ENCODE results near the gene COL4A2.
"Not testable (repeated sequence)": the region's sequence is repeated elsewhere in the genome, so short reads cannot be mapped to it uniquely, and the experiment has no call there.

COL4A2 gene

DNA sequence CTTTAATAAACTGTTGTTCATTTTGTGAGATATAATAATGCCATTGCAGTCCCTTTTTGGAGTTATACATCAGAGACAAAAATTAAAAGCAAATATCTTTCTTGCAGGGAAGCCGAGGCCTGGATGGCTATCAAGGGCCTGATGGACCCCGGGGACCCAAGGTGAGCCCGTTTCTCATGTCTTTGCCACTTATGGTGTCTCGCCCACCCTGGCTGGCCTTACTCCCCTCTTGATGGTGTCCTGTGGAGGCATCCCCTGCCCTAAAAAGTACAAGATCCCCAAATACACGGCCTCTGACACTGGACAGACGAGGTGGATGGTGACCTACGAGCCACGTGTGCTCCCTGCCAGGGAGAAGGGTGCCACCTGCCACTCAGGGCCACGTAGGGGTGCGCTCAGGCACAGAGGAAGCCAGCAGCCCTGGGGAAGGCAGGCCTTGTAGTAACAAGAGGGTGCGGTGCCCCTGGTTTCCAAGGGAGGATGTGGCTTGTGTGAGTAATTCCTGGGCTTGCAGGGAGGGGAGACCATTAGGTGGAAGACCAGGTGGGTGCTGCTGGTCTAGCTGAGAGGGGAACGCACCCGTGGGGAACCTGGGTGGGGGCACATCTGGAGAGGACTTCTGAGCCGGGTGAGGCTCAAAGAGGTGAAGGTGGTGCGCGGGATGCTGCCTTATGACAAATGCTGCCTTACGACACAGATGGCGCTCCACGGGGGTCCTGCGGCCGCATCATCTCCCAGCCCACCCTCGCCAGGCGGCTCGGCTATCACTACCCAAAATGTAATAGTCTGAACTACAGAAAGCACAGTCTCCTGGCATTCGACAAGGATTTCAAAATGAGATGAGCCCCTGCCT is 138.9 kb downstream of the COL4A2 start:
- no peak for DNase-seq

DNA sequence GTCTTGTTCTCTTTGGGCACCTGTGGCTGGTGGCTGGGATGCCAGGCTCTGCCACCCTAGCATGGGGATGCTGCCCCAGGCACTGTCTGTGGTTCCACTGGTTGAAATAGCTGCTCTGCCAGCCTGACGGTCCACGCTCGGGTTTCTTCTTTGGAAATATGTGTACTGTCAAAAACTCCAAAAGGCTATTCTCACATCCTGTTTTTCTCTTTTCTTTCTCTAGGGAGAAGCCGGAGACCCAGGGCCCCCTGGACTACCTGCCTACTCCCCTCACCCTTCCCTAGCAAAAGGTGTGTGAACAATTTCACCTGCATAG is 139.4 kb downstream of the COL4A2 start:
- no peak for DNase-seq

- DNase-seq: no peak
These were observed 140.0 kb downstream of the COL4A2 start for GRCh38 chr13:110447058-110447511.

DNA sequence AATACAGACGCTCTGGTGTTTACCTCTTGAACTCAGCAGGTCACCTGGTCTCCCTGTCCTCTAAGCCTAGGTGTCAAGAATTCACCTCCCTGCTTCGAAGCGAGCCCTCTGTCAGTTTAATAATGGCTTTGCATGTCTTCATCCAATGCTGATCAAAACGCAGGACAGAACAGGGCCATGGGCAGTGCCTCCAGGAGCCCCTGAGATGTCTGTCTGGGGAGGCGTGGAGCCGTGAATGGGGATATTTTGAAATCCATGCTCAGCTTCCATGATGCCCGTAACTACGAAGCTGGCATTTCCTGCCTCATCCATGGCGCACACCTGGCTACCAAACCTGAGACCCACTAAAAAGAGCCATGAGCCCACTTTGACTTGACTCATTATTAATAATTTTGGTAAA is 140.7 kb downstream of the COL4A2 start:
- DNase-seq: no peak

- DNase-seq: no peak
These were observed 141.1 kb downstream of the COL4A2 start for GRCh38 chr13:110448230-110448629.

- no peak for DNase-seq
These were observed 141.6 kb downstream of the COL4A2 start for GRCh38 chr13:110448677-110449076.

- no peak for DNase-seq
These were observed 142.3 kb downstream of the COL4A2 start for GRCh38 chr13:110449219-110450015.

DNA sequence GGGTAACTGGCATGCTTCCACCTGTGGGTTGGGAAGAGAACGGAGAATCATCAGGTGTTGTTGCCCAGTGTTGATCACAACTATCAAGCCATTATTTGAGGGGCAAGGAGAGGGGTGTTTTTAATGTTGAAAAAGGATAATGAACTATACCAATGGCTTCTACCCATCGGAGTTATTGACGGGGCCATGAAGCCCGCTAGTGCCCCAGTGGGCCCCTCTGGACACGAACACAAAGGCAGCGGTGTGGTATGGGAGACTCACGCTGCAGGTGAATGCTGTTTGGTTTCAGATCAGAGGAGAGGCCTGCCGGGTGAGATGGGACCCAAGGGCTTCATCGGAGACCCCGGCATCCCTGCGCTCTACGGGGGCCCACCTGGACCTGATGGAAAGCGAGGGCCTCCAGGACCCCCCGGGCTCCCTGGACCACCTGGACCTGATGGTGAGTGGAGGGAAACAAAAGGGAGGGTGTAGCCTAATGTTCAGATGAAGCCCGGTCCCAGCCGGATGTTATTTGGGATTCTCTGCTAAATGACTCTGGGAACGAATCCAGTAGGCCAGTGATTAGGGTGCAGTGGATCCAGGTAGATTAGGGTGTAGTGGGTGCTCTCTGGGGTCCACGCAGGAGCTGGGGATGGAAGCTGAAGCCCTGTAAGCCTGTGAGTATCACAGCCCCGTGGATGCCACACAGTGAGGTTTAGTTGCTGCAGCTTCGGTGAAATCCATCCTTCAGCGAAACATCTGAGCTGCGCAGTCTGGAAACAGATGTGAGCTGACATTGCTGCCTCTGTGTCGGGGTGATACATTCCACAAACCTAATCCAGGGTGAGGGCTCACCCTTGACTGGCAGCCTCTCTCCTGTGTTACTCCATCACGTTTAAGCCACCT is 143.2 kb downstream of the COL4A2 start:
- DNase-seq: no peak

DNA sequence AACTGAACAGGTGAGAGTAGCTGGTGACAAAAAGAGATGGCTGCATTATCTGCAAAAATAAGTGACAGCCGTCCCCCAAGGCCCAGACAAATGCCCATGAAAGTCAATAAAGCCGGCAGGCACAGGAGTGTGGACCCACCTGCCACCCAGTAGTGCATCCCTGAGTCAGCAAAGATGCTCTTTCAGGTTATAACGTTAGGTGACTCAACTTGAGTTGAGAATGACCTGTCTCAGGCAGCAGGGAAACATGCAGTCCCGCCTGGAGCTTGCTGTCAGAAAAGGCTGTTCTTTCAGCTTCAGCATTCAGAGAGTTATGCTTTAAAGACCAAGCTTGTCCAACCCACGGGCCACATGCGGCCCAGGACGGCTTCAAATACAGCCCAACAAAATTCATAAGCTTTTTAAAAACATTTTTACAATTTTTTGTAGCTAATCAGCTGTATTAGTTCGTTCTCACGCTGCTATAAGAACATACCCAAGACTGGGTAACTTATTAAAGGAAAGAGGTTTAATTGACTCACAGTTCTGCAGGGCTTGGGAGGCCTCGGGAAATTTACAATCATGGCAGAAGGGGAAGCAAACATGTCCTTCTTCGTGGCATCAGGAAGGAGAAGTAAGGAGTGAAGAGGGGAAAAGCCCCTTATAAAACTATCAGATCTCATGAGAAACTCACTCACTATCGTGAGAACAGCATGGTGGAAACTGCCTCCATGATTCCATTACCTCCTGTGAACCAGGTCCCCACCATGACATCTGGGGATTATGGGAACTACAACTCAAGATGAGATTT is 144.1 kb downstream of the COL4A2 start:
- no peak for DNase-seq

- not testable (repeated sequence) for DNase-seq
These were observed 146.0 kb downstream of the COL4A2 start for GRCh38 chr13:110453091-110453490.

DNA sequence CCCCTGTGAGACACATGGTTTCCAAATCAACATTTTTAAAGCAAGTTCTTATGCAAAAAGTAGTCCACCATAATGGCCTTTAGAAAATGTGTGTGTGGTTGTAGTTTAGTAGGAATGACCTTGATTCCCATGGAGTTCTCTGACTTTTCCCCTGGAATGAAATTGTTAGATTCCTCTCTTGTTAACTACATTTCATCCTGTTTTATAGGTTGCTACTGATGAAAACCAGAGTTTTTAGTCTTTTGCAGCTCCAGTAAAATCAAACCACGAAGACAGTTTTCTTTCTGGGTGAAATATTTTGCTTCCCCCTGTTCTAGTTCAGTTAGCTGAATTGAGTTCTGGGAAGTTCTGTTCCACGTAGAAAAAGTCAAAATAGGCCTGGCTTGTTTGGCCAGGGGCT is 146.7 kb downstream of the COL4A2 start:
- DNase-seq: no peak

GRCh38 chr13:110454227-110454859 is 147.3 kb downstream of the COL4A2 start:
- DNase-seq: no peak

DNA sequence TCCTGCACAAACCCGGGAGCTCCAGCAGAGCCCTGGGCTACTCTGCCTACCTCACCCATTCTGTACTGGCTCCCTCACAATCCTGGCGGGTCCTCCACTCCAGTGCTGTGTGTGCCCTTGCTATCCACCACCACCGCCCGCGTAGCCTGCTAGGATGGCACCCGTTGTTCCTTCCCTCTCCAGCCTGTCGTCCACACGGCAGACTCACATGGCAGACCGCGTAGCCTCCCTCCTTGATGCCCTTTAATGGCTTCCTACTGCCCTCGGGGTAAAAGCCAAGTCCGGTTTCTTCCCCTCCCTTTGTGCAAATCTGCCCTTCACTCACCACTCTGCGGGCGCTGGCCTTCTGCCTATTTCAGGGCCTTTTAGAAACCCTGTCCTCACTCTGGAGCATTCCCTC is 147.9 kb downstream of the COL4A2 start:
- no peak for DNase-seq

- no peak for DNase-seq
These were observed 148.4 kb downstream of the COL4A2 start for GRCh38 chr13:110455444-110455843.

GRCh38 chr13:110455941-110456340 is 148.9 kb downstream of the COL4A2 start:
- DNase-seq: peak; percentile 66

- DNase-seq: no peak
These were observed 149.5 kb downstream of the COL4A2 start for GRCh38 chr13:110456550-110456949.

- DNase-seq: no peak
These were observed 150.3 kb downstream of the COL4A2 start for GRCh38 chr13:110457361-110457760.

- no peak for DNase-seq
These were observed 150.9 kb downstream of the COL4A2 start for GRCh38 chr13:110458017-110458416.

- DNase-seq: no peak
These were observed 151.7 kb downstream of the COL4A2 start for GRCh38 chr13:110458594-110459365.

DNA sequence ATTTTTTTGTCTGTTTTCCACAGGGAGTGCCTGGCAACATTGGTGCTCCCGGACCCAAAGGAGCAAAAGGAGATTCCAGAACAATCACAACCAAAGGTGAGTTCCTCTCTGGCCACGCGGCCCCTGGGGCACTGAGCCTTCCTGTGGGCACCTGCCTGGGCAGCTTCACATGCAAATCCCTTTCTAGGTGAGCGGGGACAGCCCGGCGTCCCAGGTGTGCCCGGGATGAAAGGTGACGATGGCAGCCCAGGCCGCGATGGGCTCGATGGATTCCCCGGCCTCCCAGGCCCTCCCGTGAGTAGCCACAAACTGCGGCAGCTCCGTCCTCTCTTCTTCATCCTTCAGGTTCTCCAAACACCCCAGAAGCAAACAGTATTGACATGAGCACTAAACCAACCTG is 155.0 kb downstream of the COL4A2 start:
- DNase-seq: no peak

DNA sequence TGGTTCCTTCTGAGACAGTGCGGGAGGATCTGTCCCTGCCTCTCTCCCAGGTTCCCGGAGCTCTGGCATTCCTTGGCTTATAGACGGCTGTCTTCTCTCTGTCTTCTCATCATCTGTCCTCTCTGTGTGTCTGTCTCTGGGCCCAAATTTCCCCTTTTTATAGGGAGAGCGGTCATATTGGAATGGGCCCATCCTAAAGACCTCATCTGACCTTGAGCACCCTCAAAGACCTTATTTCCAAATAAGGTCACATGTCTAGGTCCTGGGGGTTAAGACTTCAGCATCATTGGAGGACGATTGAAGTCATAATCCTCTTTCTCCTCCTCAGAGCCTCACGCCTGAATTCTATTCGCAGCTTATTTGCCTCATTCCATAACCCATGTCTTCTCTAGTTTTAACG is 156.1 kb downstream of the COL4A2 start:
- no peak for DNase-seq
